Measurements from ENCODE around the gene GADD45GIP1.

Gene GADD45GIP1

DNA sequence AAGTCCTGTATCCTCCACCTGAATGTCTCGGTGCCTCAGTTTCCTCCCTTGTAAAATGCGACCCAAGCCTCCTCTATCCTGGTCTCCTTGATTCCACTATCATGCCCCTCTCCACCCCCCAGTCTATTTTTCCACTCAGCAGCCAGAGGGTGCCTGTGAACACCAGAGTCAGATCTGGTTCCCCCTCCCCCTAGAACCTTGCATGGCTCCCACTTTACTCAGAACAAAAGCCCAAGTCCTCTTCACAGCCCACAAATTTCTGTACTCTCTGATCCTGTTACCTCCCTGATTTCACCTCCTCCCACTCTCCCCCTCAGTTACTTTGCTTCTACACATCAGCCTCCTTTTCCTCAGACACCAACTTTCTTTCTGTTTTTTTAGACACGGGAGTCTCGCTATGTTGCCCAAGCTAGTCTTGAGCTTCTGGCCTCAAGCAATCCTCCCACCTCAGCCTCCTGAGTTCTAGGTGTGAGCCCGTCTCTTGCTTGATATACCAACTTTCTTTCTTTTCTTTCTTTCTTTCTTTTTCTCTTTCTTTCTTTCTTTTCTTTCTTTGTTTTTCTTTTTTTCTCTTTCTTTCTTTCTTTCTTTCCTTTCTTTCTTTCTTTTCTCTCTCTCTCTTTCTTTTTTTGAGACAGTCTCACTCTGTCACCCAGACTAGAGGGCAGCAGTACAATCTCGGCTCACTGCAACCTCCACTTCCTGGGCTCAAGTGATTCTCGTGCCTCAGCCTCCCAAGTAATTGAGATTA is 13.2 kb upstream of the GADD45GIP1 start:
- Histone ChIP-seq H3K27ac (no peak overlapping the region), H3K9me3 (ENCODE audit: severe bottlenecking) (no peaks in the 10 kb centered on the region), H3K27me3 (ENCODE audit: insufficient read depth, low read depth, severe bottlenecking) (no peaks in the 10 kb centered on the region), H3K4me3 (ENCODE audit: low read depth, low read length) (no peak overlapping the region), H3K36me3 (no peaks in the 10 kb centered on the region; the same call in 1 of the 2 replicates)
- no peak for TF ChIP-seq CTCF (IDR thresholded peaks at IDR 0.05; ENCODE audit: low read depth, low read length)
- DNase-seq, result no peak

- Histone ChIP-seq H3K27me3 (ENCODE audit: insufficient read depth, low read depth, severe bottlenecking) (no peaks in the 10 kb centered on the region), H3K4me3 (ENCODE audit: low read depth, low read length) (no peak within 1 kb of the TSS), H3K27ac (peak within 1 kb of the TSS; percentile 47), H3K36me3 (no peaks in the 10 kb centered on the region; the same call in 1 of the 2 replicates), H3K9me3 (ENCODE audit: severe bottlenecking) (no peaks in the 10 kb centered on the region)
- no peak for TF ChIP-seq CTCF (IDR thresholded peaks at IDR 0.05; ENCODE audit: low read depth, low read length)
- DNase-seq, result peak; percentile 53
These were observed 12.4 kb upstream of the GADD45GIP1 start, which contains the start of gene DAND5 for GRCh38 chr19:12969292-12969988. TSS of gene DAND5 (plus strand) at chr19:12969576. CDS start at chr19:12969661, 85 bp downstream.

- Histone ChIP-seq H3K27ac (no peak overlapping the region), H3K9me3 (ENCODE audit: severe bottlenecking) (no peaks in the 10 kb centered on the region), H3K36me3 (no peaks in the 10 kb centered on the region; the same call in 1 of the 2 replicates), H3K27me3 (ENCODE audit: insufficient read depth, low read depth, severe bottlenecking) (no peaks in the 10 kb centered on the region), H3K4me3 (ENCODE audit: low read depth, low read length) (no peak overlapping the region)
- DNase-seq, result no peak
- TF ChIP-seq CTCF (IDR thresholded peaks at IDR 0.05; ENCODE audit: low read depth, low read length), result no peak
These were observed 10.9 kb upstream of the GADD45GIP1 start for GRCh38 chr19:12967907-12968306.

DNA sequence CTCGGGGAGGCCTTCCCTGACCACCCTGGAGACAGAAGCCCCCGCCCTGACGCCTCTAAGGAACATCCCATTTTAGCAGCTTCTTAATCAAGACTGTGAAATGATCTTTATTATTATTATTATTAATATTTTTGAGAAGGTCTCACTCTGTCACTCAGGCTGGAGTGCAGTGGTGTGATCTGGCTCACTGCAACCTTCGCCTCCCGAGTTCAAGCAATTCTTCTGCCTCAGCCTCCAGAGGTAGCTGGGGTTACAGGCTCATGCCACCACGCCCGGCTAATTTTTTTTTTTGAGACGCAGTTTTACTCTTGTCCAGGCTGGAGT is 8.8 kb upstream of the GADD45GIP1 start:
- Histone ChIP-seq H3K4me3 (ENCODE audit: low read depth, low read length) (peak overlapping the region; percentile 56), H3K36me3 (no peaks in the 10 kb centered on the region; the same call in 1 of the 2 replicates), H3K9me3 (ENCODE audit: severe bottlenecking) (no peaks in the 10 kb centered on the region), H3K27me3 (ENCODE audit: insufficient read depth, low read depth, severe bottlenecking) (no peaks in the 10 kb centered on the region), H3K27ac (peak overlapping the region; percentile 91)
- no peak for DNase-seq
- no peak for TF ChIP-seq CTCF (IDR thresholded peaks at IDR 0.05; ENCODE audit: low read depth, low read length)

DNA sequence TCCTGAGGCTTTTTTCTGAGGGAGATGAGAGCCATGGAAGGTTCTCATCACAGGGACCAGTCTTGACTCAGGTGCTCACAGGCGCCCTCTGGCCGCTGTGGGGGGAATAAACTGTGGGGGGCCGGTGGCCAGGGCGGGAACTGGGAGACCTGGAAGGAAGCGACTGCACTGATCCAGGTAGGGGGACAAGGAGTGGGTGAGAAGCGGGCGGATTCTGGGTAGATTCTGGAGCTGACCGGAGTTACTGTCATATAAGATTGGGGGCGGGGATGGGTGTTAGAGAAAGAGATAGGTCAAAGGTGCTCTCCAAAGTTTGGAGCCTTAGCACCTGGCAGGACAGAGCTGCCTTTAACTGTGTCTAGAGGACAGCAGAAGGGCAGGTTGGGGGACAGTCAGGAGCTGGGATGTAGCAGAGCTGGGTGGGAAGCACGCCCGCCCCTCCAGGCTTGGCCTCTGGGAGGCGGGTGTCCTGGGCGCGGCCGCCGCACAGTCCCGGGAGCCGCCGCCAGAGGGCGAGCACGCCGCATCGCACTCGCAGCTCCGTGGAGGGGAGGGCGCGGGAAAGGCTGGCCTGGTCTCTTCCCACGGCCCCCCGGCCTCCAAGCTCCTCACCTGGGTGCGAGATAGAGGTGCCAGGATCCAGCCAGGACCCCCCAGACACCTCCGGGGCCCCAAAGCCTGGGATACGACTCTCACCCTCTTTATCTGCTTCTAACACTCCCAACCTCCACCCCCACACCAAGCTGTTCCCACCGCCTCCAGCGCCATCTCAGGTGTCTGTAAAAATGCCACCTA is 8.2 kb upstream of the GADD45GIP1 start:
- DNase-seq, result peak; percentile 91
- Histone ChIP-seq H3K27ac (peak overlapping the region; percentile 91), H3K27me3 (ENCODE audit: insufficient read depth, low read depth, severe bottlenecking) (no peaks in the 10 kb centered on the region), H3K36me3 (no peaks in the 10 kb centered on the region; the same call in 1 of the 2 replicates), H3K4me3 (ENCODE audit: low read depth, low read length) (peak overlapping the region; percentile 56), H3K9me3 (ENCODE audit: severe bottlenecking) (no peaks in the 10 kb centered on the region)
- TF ChIP-seq CTCF (IDR thresholded peaks at IDR 0.05; ENCODE audit: low read depth, low read length), result peak; percentile 98
